Hepatocyte (in vitro differentiated cells): ENCODE results near the gene E2F8. TPM values are rescaled to one million over a fixed set of nuclear protein-coding genes. Genes with fewer than 3 reads are reported as not detected.

Source experiments
- DNase-seq: peaks from one replicate; pipeline ENCODE4 v3.0.0-alpha.2; 2016; ENCODE audit warnings: low spot score
- H2AFZ ChIP-seq: fragments of 200-600 bp; sonication (generic); 2 replicates; pipeline ENCODE4 v1.6.0; 2016; ENCODE audit warnings: antibody characterized with exemption, mild to moderate bottlenecking
- H3K27ac ChIP-seq: fragments of 200-600 bp; sonication (generic); 2 replicates; pipeline ENCODE4 v1.5.1; 2016; ENCODE audit warnings: mild to moderate bottlenecking
- H3K27me3 ChIP-seq: fragments of 200-600 bp; sonication (generic); 2 replicates; pipeline ENCODE4 v1.6.1; 2016
- H3K36me3 ChIP-seq: fragments of 200-600 bp; sonication (generic); replicated peaks from 2 replicates; pipeline ENCODE4 v1.5.1; 2016; ENCODE audit warnings: low read depth; ENCODE audit not compliant: insufficient read depth
- H3K4me1 ChIP-seq: fragments of 200-600 bp; sonication (generic); 2 replicates; pipeline ENCODE4 v1.5.1; 2016; ENCODE audit warnings: mild to moderate bottlenecking, moderate library complexity; ENCODE audit not compliant: insufficient read depth
- H3K4me2 ChIP-seq: fragments of 200-600 bp; sonication (generic); 2 replicates; pipeline ENCODE4 v1.6.0; 2016
- H3K4me3 ChIP-seq: fragments of 200-600 bp; sonication (generic); 2 replicates; pipeline ENCODE4 v1.5.1; 2016; ENCODE audit warnings: mild to moderate bottlenecking
- H3K79me2 ChIP-seq: fragments of 200-600 bp; sonication (generic); 2 replicates; pipeline ENCODE4 v1.6.0; 2017; ENCODE audit warnings: mild to moderate bottlenecking
- H3K9me2 ChIP-seq: fragments of 200-600 bp; sonication (generic); replicated peaks from 2 replicates; pipeline ENCODE4 v1.6.0; 2017; ENCODE audit warnings: mild to moderate bottlenecking; ENCODE audit not compliant: insufficient read depth
- H3K9me3 ChIP-seq: fragments of 200-600 bp; sonication (generic); 2 replicates; pipeline ENCODE4 v1.5.1; 2016; ENCODE audit warnings: low read depth, mild to moderate bottlenecking
- H4K20me1 ChIP-seq: fragments of 200-600 bp; sonication (generic); 2 replicates; pipeline ENCODE4 v1.6.0; 2016; ENCODE audit warnings: mild to moderate bottlenecking; ENCODE audit not compliant: insufficient read depth, poor library complexity, severe bottlenecking
- CTCF ChIP-seq: fragments of 200-600 bp; sonication (generic); IDR thresholded peaks from 2 replicates; pipeline ENCODE4 v1.5.1; 2016; ENCODE audit warnings: antibody characterized with exemption, mild to moderate bottlenecking; ENCODE audit not compliant: poor library complexity
- EZH2 ChIP-seq: fragments of 200-600 bp; sonication (generic); IDR thresholded peaks from 2 replicates; pipeline ENCODE4 v1.6.1; 2016; ENCODE audit warnings: antibody characterized with exemption, mild to moderate bottlenecking, borderline replicate concordance
- EZH2phosphoT487 ChIP-seq: fragments of 200-600 bp; sonication (generic); IDR thresholded peaks from one replicate; pipeline ENCODE4 v1.6.1; 2018; ENCODE audit warnings: antibody characterized with exemption, mild to moderate bottlenecking, low read depth, moderate library complexity; ENCODE audit not compliant: unreplicated experiment, severe bottlenecking
- WGBS: methylation state at CpG from one replicate; pipeline ENCODE4 v1.1.6; 2016; ENCODE audit warnings: low lambda C conversion rate; ENCODE audit errors: missing lambda C conversion rate; 5-methylcytosine and 5-hydroxymethylcytosine counted together
- polyA plus RNA-seq: library from polyadenylated mRNA; unstranded; fragments of >200 nt; fragmentation: Nextera tagmentation; extraction: Ambion mirVana; gene quantifications from 2 replicates; pipeline ENCODE4 v1.2.1, GENCODE V29; 2016
- total RNA-seq: library from RNA; depleted of rRNA; stranded (reverse); fragments of >200 nt; gene quantifications from 2 replicates; pipeline ENCODE4 v1.2.3, GENCODE V29; 2014

The E2F8 gene
- total and polyA plus RNA-seq, 2 experiments from 2014 or later, result 0.42 to 2.3 TPM

GRCh38 chr11:19218216-19218615, 22.5 kb downstream of the E2F8 start:
- no peaks in the 10 kb centered on the region for H3K9me3 ChIP-seq
- H3K4me2 ChIP-seq, result no peak overlapping the region
- TF ChIP-seq EZH2phosphoT487 (no peak), EZH2 (no peak), CTCF (no peak)
- no peaks in the 10 kb centered on the region for H4K20me1 ChIP-seq
- H2AFZ ChIP-seq, result no peak overlapping the region
- H3K4me1 ChIP-seq, result peaks cover 4% of the 10 kb centered on the region
- no peaks in the 10 kb centered on the region for H3K9me2 ChIP-seq
- 97% methylated on average over 3 of the region's 3 CpGs for WGBS
- no peak for DNase-seq
- H3K36me3 ChIP-seq, result no peaks in the 10 kb centered on the region
- no peak overlapping the region for H3K4me3 ChIP-seq
- H3K79me2 ChIP-seq, result no peaks in the 10 kb centered on the region
- no peaks in the 10 kb centered on the region for H3K27me3 ChIP-seq
- H3K27ac ChIP-seq, result no peak overlapping the region

- Histone ChIP-seq H2AFZ (no peak overlapping the region), H4K20me1 (no peaks in the 10 kb centered on the region), H3K4me1 (peaks cover 4% of the 10 kb centered on the region), H3K4me2 (no peak overlapping the region), H3K9me3 (no peaks in the 10 kb centered on the region), H3K79me2 (no peaks in the 10 kb centered on the region), H3K27ac (no peak overlapping the region), H3K36me3 (no peaks in the 10 kb centered on the region), H3K9me2 (no peaks in the 10 kb centered on the region), H3K4me3 (no peak overlapping the region), H3K27me3 (no peaks in the 10 kb centered on the region)
- no peak for DNase-seq
- WGBS, result 58% methylated on average over 3 of the region's 3 CpGs
- TF ChIP-seq CTCF, result no peak
- no peak for TF ChIP-seq EZH2
- TF ChIP-seq EZH2phosphoT487, result no peak
Measured at GRCh38 chr11:19216709-19217374, 23.9 kb downstream of the E2F8 start.

GRCh38 chr11:19216021-19216420, 24.7 kb downstream of the E2F8 start:
- H3K79me2 ChIP-seq, result no peaks in the 10 kb centered on the region
- 81% methylated on average over 4 of the region's 4 CpGs for WGBS
- no peaks in the 10 kb centered on the region for H3K9me3 ChIP-seq
- no peaks in the 10 kb centered on the region for H3K36me3 ChIP-seq
- H4K20me1 ChIP-seq, result no peaks in the 10 kb centered on the region
- H3K9me2 ChIP-seq, result no peaks in the 10 kb centered on the region
- TF ChIP-seq EZH2phosphoT487 (no peak), EZH2 (no peak), CTCF (no peak)
- no peak overlapping the region for H3K4me3 ChIP-seq
- H3K27ac ChIP-seq, result no peak overlapping the region
- no peak for DNase-seq
- H3K4me2 ChIP-seq, result no peak overlapping the region
- no peak overlapping the region for H2AFZ ChIP-seq
- no peaks in the 10 kb centered on the region for H3K4me1 ChIP-seq
- H3K27me3 ChIP-seq, result no peaks in the 10 kb centered on the region
